GM19463 (cell line): ENCODE measurements around the gene FAF2.
"Not testable (repeated sequence)": the region's sequence is repeated elsewhere in the genome, so short reads cannot be mapped to it uniquely, and the experiment has no call there.

Source experiments
- ATAC-seq: cut with Tn5 transposase; IDR thresholded peaks from one replicate; pipeline ENCODE4 v1.9.1; 2021; ENCODE audit warnings: mild to moderate bottlenecking, moderate library complexity; ENCODE audit not compliant: unreplicated experiment

FAF2 gene

GRCh38 chr5:176416965-176417364 lies 31.2 kb upstream of the FAF2 start:
- ATAC-seq, result no peak

GRCh38 chr5:176418251-176418650 lies 29.9 kb upstream of the FAF2 start:
- ATAC-seq, result no peak

- ATAC-seq, result no peak
These were observed 28.1 kb upstream of the FAF2 start for GRCh38 chr5:176420086-176420485.

GRCh38 chr5:176420972-176421544 lies 27.1 kb upstream of the FAF2 start:
- no peak for ATAC-seq

GRCh38 chr5:176424181-176424580 lies 24.0 kb upstream of the FAF2 start:
- no peak for ATAC-seq

- no peak for ATAC-seq
These were observed 23.0 kb upstream of the FAF2 start for GRCh38 chr5:176425138-176425537.

- ATAC-seq, result no peak
These were observed 22.4 kb upstream of the FAF2 start for GRCh38 chr5:176425791-176426190.

GRCh38 chr5:176426876-176427275 lies 21.3 kb upstream of the FAF2 start:
- ATAC-seq, result no peak

GRCh38 chr5:176427971-176428370 lies 20.2 kb upstream of the FAF2 start:
- no peak for ATAC-seq

GRCh38 chr5:176429972-176430371 lies 18.2 kb upstream of the FAF2 start:
- ATAC-seq, result no peak

GRCh38 chr5:176432707-176433106 lies 15.5 kb upstream of the FAF2 start:
- ATAC-seq, result no peak

GRCh38 chr5:176436656-176437055 lies 11.5 kb upstream of the FAF2 start:
- no peak for ATAC-seq

GRCh38 chr5:176438959-176439757 lies 9.0 kb upstream of the FAF2 start:
- no peak for ATAC-seq

- no peak for ATAC-seq
These were observed 7.1 kb upstream of the FAF2 start for GRCh38 chr5:176440927-176441706.

GRCh38 chr5:176441921-176442323 lies 6.3 kb upstream of the FAF2 start:
- no peak for ATAC-seq

- not testable (repeated sequence) for ATAC-seq
These were observed 5.3 kb upstream of the FAF2 start for GRCh38 chr5:176442911-176443310.

GRCh38 chr5:176444742-176445141 lies 3.4 kb upstream of the FAF2 start:
- no peak for ATAC-seq

GRCh38 chr5:176446028-176446665 lies 2.0 kb upstream of the FAF2 start:
- no peak for ATAC-seq

- no peak for ATAC-seq
These were observed 1.1 kb upstream of the FAF2 start for GRCh38 chr5:176446884-176447590.

- peak; percentile 26 for ATAC-seq
These were observed 601 bp upstream of the FAF2 start for GRCh38 chr5:176447591-176447977.

- no peak for ATAC-seq
These were observed 1.9 kb downstream of the FAF2 start for GRCh38 chr5:176450077-176450476.
